Measurements from ENCODE around the gene TBX3. TPM values are rescaled to one million over a fixed set of nuclear protein-coding genes. Genes with fewer than 3 reads are reported as not detected.
"Not testable (repeated sequence)": the region's sequence is repeated elsewhere in the genome, so short reads cannot be mapped to it uniquely, and the experiment has no call there.

TBX3 gene
- total and polyA plus RNA-seq, 12 donors = 4.0 to 32.4 (median 11.4) TPM

DNA sequence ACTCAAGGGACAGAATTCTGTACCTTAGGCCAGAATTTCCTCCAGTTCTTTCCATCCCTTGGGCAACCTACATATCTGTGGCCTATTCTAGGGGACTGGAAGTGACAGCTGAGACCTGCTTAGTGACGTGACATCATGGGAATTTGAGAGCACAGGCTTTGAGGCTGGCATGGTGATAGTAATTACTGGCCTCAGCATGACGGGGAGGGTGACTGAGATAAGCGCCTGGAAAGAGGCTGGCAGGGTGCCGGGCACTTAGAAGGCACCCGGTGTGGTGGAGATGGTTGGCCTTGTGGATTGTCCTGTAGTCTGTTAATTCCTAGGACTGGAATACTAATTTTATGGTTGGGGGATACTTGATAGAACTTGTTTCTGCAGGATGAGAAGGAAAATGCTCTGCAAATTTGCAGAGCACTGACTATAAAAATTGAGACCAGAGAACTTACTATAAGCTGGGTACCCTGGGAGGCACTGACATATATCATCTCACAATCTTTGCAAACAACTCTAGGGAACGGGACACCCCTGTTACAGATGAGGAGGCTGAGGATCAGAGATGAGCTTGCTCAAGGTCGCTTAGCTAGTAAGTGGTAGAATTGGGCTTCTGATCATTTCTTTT, 42.2 kb upstream of the TBX3 start:
- Histone ChIP-seq H3K36me3 (no peaks in the 10 kb centered on the region), H3K27me3 (no peaks in the 10 kb centered on the region), H3K4me1 (peaks cover 0 to 5% (median 0%) of the 10 kb centered on the region in 9 donors), H3K27ac (peak overlapping the region in 5 of 10 donors; percentile 49 to 73 (median 58)), H3K9me3 (no peaks in the 10 kb centered on the region), H3K4me3 (no peak overlapping the region)
- 39 to 60% methylated on average over 7 of the region's 7 CpGs for WGBS, 2 donors
- ATAC-seq (peak; percentile 84 to 99 (median 96)), DNase-seq (peak; percentile 65 to 77)
- intact Hi-C loops (cut with DNase I) = no loop called here
- TF ChIP-seq, protein P1, sequence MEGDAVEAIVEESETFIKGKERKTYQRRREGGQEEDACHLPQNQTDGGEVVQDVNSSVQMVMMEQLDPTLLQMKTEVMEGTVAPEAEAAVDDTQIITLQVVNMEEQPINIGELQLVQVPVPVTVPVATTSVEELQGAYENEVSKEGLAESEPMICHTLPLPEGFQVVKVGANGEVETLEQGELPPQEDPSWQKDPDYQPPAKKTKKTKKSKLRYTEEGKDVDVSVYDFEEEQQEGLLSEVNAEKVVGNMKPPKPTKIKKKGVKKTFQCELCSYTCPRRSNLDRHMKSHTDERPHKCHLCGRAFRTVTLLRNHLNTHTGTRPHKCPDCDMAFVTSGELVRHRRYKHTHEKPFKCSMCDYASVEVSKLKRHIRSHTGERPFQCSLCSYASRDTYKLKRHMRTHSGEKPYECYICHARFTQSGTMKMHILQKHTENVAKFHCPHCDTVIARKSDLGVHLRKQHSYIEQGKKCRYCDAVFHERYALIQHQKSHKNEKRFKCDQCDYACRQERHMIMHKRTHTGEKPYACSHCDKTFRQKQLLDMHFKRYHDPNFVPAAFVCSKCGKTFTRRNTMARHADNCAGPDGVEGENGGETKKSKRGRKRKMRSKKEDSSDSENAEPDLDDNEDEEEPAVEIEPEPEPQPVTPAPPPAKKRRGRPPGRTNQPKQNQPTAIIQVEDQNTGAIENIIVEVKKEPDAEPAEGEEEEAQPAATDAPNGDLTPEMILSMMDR (IDR thresholded peaks at IDR 0.05) = no peak

DNA sequence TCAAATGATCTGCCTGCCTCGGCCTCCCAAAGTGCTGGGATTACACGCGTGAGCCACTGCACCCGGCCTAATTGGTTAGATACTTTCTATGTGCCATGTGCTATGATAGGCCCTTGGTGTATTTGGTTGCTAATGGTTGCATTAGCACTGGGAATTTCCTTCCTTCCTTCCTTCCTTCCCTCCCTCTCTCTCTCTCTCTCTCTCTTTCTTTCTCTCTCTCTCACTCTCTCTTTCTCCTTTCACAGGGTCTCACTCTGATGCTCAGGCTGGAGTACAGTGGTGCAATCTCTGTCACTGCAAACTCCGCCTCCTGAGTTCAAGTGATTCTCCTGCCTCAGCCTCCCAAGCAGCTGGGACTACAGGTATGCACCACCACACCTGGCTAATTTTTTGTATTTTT, 38.2 kb upstream of the TBX3 start:
- intact Hi-C loops (cut with DNase I); H3K27me3 ChIP-seq; H3K9me3 ChIP-seq; H3K4me3 ChIP-seq; DNase-seq; H3K27ac ChIP-seq; H3K4me1 ChIP-seq; ATAC-seq; H3K36me3 ChIP-seq: not testable (repeated sequence)
- WGBS, 2 donors = 93% methylated on average over 5 of the region's 5 CpGs

DNA sequence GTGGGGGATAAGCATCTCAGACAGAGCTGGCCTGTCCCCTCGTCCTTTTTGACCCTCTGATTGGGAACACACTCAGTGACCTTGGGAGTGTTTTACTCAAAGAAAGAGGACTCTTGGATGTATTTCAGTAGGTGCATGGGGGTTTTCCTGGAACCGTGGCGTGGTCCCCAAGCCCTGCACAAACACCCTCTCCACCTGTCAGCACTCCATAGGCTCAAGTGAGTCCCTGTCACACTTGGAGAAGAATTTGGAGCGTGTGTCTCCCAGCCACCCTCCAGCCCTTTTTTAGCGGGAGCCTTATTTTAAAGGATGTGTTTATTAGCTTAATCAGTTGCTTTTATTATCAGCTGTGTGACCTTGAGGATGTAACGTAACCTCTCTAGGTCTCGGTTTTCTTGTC, 37.3 kb upstream of the TBX3 start:
- no peak overlapping the region for H3K4me3 ChIP-seq
- H3K36me3 ChIP-seq = no peaks in the 10 kb centered on the region
- DNase-seq = no peak
- TF ChIP-seq, protein P1 (IDR thresholded peaks at IDR 0.05) = no peak
- no peak overlapping the region for H3K27ac ChIP-seq
- ATAC-seq = peak in 1 of 8 donors; percentile 34
- peaks cover 0 to 5% (median 0%) of the 10 kb centered on the region in 9 donors for H3K4me1 ChIP-seq
- intact Hi-C loops (cut with DNase I) = no loop called here
- H3K27me3 ChIP-seq = peaks cover 0 to 2% (median 0%) of the 10 kb centered on the region in 7 donors
- WGBS, 2 donors = 36 to 57% methylated on average over 7 of the region's 7 CpGs
- no peaks in the 10 kb centered on the region for H3K9me3 ChIP-seq

DNA sequence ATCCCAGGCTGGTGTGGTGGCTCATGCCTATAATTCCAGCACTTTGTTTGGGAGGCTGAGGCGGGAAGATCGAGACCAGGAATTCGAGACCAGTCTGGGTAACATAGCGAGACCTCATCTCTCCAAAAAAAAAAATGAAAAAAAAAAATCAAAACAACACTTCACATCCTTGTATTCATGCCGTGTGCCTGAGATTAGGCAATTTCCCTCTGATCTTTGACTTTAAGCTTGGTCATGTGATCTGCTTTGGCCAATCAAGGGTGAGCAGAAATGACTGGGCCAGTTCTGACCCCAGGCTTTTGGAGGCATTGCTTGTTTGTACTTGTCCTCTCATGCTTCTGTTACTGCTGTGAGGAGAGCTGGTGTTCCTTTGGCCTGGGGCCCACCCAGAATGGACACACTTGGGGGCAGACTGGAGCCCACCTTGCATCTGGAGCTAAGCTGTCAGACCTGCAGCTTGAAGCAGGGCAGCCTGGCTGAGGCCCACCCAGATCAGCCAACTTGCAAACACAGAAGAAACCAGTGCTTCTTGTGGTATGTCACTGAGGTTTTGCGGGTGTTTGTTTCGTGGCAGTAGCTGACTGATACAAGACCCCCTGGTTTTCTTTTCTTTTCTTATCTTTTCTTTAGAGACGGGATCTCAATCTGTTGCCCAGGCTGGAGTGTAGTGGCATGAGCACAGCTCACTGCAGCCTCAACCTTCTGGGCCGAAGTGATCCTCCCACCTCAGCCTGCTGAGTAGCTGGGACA, 29.7 kb upstream of the TBX3 start:
- no peaks in the 10 kb centered on the region for H3K4me1 ChIP-seq
- peaks cover 0 to 9% (median 0%) of the 10 kb centered on the region in 11 donors for H3K9me3 ChIP-seq
- H3K36me3 ChIP-seq = no peaks in the 10 kb centered on the region
- TF ChIP-seq, protein P1 (IDR thresholded peaks at IDR 0.05) = no peak
- no peak for ATAC-seq
- intact Hi-C loops (cut with DNase I) = no loop called here
- peaks cover 0 to 61% (median 42%) of the 10 kb centered on the region in 7 donors for H3K27me3 ChIP-seq
- H3K4me3 ChIP-seq = no peak overlapping the region
- H3K27ac ChIP-seq = no peak overlapping the region
- DNase-seq = no peak
- WGBS, 2 donors = 90 to 95% methylated on average over 9 of the region's 9 CpGs
